NCI-H146 (cell line): ENCODE measurements around the gene PTGER3.
"Not testable (repeated sequence)": the region's sequence is repeated elsewhere in the genome, so short reads cannot be mapped to it uniquely, and the experiment has no call there.

Experiments
- DNase-seq: peaks from one replicate; lab custom pipeline; 2025; lab: John Stamatoyannopoulos, UW

The PTGER3 gene

DNA sequence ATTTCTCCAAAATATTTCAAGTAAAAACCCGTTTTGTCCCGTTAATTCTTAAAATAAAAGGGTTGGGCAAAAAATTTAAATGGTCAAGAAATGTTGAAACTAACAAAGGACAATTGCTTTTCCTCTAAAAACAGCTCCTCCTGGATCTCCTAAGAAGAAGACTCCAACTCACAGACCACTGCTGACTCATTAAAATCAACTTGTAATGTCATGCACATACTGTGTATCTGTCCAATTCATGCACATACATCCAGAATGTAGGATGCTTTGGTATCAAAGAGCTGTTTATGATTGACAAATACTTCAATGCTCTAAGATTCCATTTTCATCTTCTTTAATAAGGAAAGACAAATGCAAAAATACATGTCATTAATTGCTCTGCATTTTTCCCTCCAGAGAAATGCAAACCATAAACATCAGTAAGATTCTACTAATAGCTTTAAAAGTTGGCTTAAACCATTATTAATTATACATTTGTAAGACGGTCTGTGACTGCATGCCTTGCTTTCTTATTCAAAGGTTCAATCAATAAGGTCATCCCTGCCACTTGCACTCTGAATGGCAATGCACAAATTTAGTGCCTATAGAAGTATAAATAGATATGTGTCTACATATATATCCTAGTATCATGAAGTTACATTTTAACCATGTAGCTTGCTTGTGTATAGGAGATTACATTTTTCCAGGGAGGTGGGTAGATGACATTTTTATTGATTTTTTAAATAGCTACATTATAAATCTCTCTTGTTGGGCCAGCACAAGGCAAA is 44.7 kb downstream of the PTGER3 start:
- DNase-seq = no peak

- DNase-seq = no peak
Observed at GRCh38 chr1:71001624-71002023, 46.0 kb downstream of the PTGER3 start.

DNA sequence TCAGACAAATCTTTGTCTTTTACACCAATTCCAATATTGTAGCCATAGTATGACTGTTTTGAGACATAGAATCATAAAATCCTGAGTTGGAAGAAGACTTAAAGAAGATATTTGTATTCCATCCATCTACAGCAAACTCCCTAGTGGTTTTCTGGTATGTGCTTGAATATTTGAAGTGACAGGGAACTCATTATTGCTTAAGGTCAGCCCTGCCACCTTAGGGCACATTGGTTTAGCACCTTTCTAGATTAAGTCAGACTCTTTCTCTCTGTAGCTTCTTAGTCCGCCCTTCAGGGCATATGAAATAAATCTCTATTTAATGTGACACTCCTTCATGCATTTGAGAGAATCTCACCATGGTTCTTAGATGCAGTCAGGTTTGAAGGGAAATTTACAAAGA is 49.8 kb downstream of the PTGER3 start:
- no peak for DNase-seq

DNA sequence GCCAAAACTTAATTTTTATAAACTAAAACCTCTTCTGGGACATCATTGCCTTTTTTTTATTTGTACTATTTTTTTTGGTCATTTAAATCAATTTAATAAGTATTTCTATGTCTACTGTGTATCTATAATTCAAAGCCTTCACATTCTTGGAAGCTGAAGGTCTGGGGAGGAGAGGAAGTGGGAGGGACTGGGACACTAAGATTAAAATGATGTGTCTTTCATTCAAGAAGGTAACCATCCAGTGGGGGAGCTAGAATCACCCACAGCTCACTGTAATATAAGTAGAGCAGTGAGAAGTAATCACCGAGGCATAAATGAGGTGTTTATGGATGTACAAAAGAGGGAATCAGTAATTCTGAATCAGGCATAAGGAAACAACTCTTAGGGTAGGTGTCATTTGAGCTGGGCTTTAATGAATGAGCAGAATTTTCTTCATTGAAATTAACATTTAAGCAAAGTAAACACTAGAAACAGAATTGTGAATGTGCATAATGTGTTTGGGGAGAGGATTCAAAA is 52.8 kb downstream of the PTGER3 start:
- no peak for DNase-seq

DNA sequence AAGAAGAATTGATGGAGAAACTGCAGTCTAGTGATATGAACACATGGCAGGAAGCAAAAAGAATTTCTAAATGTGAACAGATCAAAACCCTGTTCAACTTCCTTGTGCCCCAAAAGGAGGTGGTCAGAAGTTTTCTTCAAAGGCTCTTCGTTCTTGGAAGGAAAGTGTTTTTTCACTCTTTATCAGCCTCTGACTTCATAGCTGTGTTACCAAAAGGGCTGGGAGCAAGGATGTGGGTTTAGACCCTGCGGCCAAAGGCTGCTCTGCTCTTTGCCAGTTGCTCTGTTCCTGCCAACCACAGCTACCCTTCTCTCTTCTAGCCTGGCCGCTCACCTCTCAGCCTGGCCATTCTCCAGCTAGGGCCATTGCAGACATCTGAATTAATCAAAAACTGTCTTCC is 53.8 kb downstream of the PTGER3 start:
- DNase-seq = no peak

GRCh38 chr1:70992521-70992920 is 55.1 kb downstream of the PTGER3 start:
- DNase-seq = no peak

GRCh38 chr1:70990469-70991253 is 57.0 kb downstream of the PTGER3 start:
- DNase-seq = peak; percentile 66

GRCh38 chr1:70987497-70987896 is 60.1 kb downstream of the PTGER3 start:
- no peak for DNase-seq

GRCh38 chr1:70985776-70986225 is 61.8 kb downstream of the PTGER3 start:
- DNase-seq = not testable (repeated sequence)

- DNase-seq = not testable (repeated sequence)
Observed at GRCh38 chr1:70985278-70985677, 62.3 kb downstream of the PTGER3 start.

DNA sequence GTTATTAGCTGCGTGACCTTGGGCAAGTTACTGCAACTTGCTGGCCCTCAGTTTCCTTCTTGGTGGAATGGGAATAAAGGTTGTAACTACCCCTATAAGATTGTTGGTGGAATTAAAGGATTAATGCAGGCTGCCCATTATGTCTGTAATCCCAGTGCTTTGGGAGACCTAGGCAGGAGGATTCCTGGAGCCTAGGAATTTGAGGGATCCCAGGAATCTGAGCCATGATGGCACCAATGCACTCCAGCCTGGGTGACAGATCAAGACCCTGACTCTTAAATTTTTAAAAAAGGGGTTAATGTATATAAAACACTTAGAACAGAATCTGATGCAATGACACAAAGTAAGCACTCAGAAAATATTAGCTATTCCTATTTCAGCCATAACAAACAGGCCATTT is 67.3 kb downstream of the PTGER3 start:
- no peak for DNase-seq

DNA sequence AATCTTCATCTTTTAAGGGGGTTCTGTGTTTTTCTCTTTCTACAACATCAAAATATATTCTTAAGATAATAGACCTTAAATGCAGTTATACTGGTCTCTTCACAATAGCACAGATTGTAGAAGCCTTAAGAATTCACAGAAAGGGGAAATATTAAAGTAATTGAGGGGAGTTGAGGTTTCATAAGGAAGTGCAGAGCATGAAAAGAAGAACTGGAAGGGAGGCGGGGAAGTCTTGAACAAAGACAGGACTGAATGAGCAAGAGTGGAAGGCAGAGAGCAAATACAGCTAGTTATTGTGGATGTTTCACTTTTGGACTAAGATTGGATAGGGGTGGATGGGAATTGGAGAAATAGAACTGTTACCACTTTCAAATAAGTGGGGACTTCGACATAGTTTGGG is 67.7 kb downstream of the PTGER3 start:
- DNase-seq = no peak

- DNase-seq = no peak
Observed at GRCh38 chr1:70979313-70979712, 68.3 kb downstream of the PTGER3 start.

DNA sequence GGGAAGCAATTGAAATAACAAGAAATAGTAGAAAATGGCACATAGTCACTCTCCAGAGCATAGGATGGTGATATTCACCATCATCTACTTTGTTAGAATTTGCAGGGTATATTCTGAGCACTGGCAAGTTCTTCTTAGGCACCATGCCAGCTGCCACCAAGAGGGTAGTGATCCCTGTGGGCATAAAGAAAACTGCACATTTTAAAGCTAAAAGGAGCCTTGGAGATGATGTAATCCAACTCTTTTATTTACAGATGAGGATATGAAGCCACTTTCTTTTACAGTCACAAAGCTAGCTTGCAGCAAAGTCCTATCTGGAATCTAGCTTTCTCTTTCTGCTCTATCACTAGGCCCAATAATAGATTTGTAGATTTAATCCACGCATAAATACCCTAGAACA is 69.0 kb downstream of the PTGER3 start:
- DNase-seq = no peak

DNA sequence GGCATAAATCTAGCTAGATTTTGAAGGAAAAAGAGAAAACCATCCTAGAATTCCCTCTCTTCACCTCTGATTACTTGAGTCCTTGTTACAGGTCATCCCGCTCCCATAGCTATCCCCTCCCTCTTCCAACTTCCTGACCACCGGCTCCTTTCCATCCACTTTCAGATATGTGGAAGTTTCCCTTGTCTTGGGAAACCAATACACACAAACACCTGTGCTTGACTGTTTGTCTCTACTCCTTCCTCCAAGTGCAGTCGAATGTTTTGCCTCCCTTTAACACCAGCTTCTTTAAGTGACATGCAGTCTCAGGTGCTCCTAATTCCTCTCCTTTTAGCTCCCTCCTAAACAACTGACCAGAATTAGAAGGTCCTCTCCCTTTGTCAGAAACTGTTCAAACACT is 70.0 kb downstream of the PTGER3 start:
- DNase-seq = no peak

GRCh38 chr1:70977041-70977440 is 70.6 kb downstream of the PTGER3 start:
- DNase-seq = no peak

DNA sequence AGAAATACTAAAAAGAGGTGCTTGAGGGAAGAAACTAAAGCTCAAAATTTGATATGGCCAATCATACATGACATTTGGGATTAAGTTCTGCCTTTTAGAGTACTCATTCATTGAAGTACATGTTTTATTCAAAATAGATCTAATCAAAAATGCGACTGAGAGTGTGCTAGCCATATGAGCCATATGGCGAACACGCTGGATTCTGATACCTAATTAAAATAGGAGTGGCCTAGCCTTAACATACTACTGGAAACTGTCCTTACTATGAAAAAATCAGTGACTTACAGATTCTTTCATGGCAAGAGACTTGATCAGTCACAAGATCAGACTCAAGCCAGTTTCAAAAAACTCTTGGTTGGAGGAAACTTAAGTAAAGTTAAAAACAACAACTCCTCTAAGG is 73.9 kb downstream of the PTGER3 start:
- DNase-seq = no peak

- DNase-seq = no peak
Observed at GRCh38 chr1:70970407-70970806, 77.2 kb downstream of the PTGER3 start.

GRCh38 chr1:70966018-70966638 is 81.5 kb downstream of the PTGER3 start:
- peak; percentile 1 for DNase-seq

GRCh38 chr1:70963374-70963773 is 84.2 kb downstream of the PTGER3 start:
- DNase-seq = no peak

DNA sequence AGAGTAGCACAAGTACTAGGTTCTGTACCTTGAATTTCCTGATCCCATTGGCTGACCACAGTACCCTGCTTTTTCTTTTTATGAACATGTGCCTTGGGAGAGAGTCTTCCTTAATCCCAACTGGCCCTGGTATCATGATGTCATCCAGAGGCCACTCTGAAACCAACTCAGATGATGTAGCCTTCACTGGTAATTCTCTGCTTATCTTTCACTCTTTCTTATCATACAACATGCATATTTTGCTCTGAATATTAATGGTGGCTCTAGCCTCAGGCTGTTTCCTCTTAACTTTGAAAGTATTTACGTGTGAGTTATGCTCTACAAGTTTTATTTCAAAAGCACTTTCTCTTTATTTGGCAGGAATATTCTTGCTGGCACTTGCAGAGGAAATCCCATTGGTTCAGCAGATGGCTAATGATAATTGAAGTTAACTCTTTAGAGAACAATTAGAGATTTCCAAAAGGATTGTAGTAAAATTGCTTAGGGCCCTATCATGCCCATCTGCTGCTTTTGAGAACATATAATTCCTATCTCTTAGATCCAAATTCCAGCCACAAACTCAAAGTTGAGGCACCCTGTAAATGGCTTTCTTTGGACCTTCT is 86.1 kb downstream of the PTGER3 start:
- DNase-seq = no peak

DNA sequence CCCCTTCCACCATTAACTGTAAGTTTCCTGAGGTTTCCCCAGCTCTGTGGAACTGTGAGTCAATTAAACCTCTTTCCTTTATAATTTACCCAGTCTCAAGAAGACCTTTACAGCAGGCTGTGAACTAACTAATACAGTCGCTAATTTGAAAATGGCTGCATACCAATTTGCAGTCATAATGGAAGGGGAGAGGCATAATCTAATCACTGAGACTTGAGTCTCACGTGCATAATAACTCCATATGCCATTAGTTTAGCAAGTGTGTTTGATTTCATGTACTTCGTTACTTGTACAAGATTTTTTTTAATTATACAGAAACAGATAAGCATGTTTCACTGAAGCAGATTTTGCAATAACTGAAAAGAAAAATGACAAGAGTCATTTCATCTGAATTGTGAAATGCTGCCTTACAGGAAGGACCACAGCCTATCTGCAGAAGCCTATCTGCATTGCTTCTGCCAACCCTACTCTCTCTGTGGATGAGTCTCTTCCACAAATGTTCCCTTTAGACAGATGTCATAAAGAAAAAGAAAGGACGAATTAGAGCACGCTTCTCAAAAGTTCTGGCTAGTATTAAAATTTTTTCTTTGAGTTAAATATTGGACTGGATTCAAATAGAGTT is 99.1 kb downstream of the PTGER3 start:
- DNase-seq = no peak
